DLD1 (cell line): ENCODE data around the gene RFPL4A.

Source experiments
- in situ Hi-C: cut with HindIII; loops from 2 replicates; pipeline ENCODE4 v1.10.0; 2017; ENCODE audit warnings: low sequenced_read_pairs

RFPL4A gene

DNA sequence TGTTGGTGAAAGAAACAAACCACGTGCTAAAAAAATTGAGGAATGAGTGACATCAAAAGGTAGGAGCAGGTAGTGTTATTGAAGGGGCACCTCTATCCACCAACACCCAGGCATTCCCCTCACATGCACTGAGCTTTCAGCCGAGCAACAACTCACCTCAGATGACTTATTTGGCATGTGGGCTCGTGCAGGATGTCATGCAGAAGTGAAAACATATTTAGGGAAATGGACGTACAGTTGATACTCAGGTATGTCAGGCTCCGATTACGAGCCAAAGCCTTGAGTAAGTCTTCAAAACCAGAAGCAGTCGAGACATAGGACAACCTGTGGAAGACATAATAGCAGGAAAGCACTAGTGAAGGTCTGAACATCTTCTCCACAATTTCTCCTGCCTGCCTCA is 42.5 kb downstream of the RFPL4A start:
- in situ Hi-C loops: no loop called here

DNA sequence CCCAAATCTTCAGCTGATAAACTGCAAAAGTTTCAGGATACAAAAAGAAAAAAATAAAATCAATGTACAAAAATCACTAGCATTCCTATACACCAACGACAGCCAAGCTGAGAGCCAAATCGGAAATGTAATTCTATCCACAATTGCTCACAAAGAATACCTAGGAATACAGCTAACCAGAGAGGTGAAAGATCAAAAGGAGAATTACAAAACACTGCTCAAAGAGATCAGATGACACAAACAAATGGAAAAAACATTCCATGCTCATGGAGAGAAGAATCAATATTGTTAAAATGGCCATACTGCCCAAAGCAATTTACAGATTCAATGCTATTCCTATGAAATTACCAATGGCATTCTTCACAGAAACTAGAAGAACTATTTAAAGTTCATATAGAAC is 43.4 kb downstream of the RFPL4A start:
- in situ Hi-C loops: no loop called here

DNA sequence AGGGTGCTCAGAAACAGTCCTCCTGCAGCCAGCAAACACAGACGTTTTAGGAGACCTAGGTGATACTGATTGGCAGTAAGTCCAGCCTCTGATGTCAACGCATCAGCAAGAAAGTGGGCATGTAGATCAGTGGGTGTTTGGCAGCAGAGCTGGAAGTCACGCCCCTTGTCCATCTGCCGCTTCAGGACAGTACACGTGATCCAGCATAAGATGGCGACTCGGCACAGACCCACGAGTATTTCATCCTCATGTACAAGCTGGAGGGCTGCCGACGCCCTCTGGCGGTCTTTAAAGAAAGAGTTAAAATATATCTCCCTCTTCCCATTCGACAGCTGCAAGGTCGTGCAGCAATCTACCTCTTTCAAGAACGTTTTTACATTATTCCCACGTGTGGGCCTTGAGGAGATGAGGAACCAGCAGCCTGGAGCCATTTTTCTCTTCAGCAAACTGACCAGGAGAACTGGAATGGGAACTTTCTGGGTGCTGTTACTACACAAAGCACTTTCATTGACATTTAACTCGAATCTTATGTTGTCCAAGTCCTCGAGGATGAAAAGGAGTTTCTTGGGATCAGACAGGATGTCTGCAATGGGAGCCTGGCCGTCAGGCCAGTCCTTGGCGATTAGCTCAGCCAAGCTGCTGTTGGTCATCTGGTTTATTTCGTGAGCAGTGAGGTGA is 50.6 kb downstream of the RFPL4A start:
- in situ Hi-C loops: no loop called here

DNA sequence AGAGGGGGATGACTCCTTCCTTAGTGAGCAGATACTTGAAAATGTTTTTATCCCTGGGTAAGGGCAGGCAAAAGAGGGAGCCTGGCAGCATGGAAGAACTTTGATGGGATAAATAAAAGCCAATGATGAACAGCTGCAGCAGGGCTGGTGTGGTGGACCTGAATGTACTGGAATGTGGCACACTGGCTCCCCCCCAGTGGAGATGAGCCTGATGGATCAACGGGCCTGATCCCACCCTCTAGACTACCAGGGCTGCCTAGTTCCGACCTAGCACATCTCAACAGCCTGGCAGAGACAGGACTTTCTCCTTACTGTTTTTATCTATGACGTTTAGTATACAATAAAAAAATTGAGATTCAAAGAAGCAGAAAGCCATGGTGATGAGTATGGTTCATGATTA is 52.4 kb downstream of the RFPL4A start:
- in situ Hi-C loops: no loop called here

- in situ Hi-C loops: no loop called here
Observed at GRCh38 chr19:55812449-55812848, 53.6 kb downstream of the RFPL4A start.
